Activated CD4-positive, alpha-beta memory T cell treated with anti-CD3 and anti-CD28 coated beads for 36 hours (primary cell): Measurements from ENCODE around the gene DCAF4. TPM values are rescaled to one million over a fixed set of nuclear protein-coding genes. Genes with fewer than 3 reads are reported as not detected.

ENCODE experiments used
- total RNA-seq, 2 experiments: library from RNA; stranded (reverse); gene quantifications; one replicate each; pipeline ENCODE4 v1.2.3, GENCODE V29; 2021

Gene DCAF4
- total RNA-seq, 2 experiments from 2014 or later = 13.4 to 13.6 TPM

Other genes with a start within 250 kb of the DCAF4 start
- under 1 TPM; 0.24 to 0.39 TPM for gene DPF3, start 32.4 kb upstream of the DCAF4 start, total RNA-seq
- gene ZFYVE1, start 100.6 kb downstream of the DCAF4 start, total RNA-seq = 1 to 10 TPM; 9.9 TPM
- gene RBM25, start 132.1 kb downstream of the DCAF4 start, total RNA-seq = 10 to 100 TPM; 89.6 to 97.9 TPM
- gene PSEN1, start 210.0 kb downstream of the DCAF4 start, total RNA-seq = 10 to 100 TPM; 30.3 to 31.6 TPM